Measurements from ENCODE around the gene ADD3.

GRCh38 chr10:109962247-109962646, 45.5 kb upstream of the ADD3 start:
- TF ChIP-seq PCBP1 (IDR thresholded peaks at IDR 0.05; ENCODE audit: borderline replicate concordance, low read depth, low read length) (no peak), MAX (IDR thresholded peaks at IDR 0.05) (no peak), CHCHD3 (CRISPR knock-in tag; IDR thresholded peaks at IDR 0.05) (no peak), CTCF (CRISPR knock-in tag; IDR thresholded peaks at IDR 0.05) (no peak), HOXA7 (CRISPR knock-in tag; IDR thresholded peaks at IDR 0.05) (no peak), TAF1 (CRISPR knock-in tag; IDR thresholded peaks at IDR 0.05) (no peak)

Measured in HepG2 (cell line).